HG03565 (cell line): Measurements from ENCODE around the gene ANTXR1.
A peak's percentile ranks its signal among the peaks of the same experiment; 100 is the strongest.

Source experiments
- ATAC-seq: cut with Tn5 transposase; IDR thresholded peaks from one replicate; pipeline ENCODE4 v1.9.1; 2021; ENCODE audit warnings: mild to moderate bottlenecking, moderate library complexity; ENCODE audit not compliant: unreplicated experiment

Gene ANTXR1

GRCh38 chr2:69033461-69034095 lies 20.6 kb downstream of the ANTXR1 start:
- no peak for ATAC-seq

DNA sequence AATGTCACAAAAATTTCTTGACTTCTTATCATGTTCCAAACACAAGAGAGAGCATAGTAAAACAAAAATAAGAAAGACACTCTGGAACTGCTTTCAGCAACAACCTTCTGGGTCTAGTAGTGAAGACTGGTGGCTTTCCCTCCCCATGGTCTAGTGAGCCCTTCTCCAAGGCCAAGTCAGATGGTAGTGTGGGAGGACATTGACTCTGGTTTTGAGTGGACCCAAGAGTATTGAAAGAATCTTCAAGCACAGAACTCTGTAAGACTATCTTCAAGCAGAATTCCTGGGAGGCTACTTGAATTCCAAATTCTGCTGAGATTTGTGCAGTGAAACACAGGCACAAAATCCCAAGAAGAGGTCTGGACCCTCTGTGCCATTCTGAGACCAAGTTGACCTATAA lies 21.1 kb downstream of the ANTXR1 start:
- no peak for ATAC-seq

DNA sequence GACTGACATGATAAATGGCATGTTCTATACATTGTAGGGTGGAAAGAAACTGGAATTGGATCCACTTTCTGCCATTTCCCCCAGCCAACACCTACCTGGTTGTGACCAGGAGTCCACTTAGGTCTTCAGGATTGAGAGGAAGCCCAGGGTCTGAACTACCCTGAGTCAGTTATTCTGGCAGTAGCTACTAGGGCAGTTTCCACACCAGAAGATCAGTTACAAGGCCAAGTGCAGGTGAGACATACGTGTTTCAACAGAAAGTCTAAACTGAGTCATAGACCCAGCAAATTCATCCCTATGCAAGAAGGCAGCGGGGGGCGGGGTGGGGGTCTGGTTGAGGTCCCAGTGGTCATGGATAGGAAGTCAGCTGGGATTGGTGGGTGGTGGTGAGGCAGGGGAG lies 21.9 kb downstream of the ANTXR1 start:
- no peak for ATAC-seq

DNA sequence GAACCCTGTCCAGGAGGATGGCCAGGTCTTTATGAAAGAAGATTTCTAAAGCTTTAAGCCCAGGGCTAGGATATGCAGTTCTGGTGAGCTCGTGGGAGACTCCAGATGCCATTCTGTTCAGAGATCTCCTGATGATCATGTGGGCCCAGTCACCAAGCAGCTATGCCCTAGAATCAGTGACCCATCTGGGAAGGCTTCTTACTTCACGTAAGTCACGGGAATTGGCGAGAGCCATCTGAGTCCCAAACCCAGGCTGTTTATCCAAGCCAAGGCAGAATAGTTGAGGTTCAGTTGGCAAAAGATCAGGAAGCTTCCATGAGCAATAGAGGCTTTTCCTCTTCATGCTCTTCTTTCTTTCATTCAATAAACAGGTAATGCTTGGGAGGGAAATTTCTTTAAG lies 23.9 kb downstream of the ANTXR1 start:
- ATAC-seq = no peak

DNA sequence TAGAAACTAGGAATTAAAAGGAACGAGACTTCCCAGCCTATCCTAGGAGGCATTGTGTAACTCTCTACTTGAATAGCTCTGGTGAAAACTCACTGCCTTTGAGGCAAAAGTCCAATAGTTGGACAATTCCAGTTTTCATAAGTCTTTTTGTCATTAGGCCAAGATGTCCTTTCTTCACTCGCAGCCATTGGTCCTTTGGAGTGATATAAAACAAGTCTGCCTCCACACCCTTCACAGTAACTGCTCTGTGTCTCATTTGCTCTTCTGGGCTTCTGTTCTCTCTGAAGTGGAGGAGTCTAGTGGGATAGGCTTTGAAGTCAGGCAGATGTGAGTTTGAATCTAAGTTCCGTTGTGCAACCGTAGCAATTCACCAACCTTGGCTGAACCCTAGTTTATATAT lies 28.2 kb downstream of the ANTXR1 start:
- ATAC-seq = no peak

- ATAC-seq = no peak
Observed at GRCh38 chr2:69043736-69044400, 30.9 kb downstream of the ANTXR1 start.

- no peak for ATAC-seq
Observed at GRCh38 chr2:69046221-69046662, 33.3 kb downstream of the ANTXR1 start.

GRCh38 chr2:69047625-69048145 lies 34.7 kb downstream of the ANTXR1 start:
- no peak for ATAC-seq

DNA sequence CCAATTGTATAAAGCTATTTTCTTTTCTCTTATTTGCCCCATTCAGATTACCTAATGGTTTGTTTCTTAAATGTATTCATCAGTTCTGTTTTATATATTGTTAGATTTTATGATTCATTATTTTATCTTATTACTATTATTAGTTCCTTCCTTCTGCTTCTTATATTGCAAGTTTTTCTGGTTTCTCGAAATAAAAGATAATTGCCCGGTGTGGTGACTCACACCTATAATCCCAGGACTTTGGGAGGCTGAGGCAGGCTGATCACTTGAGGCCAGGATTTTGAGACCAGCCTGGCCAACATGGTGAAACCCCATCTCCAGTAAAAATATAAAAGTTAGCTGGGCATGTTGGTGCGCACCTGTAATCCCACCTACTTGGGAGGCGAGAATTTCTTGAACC lies 37.8 kb downstream of the ANTXR1 start:
- no peak for ATAC-seq

- no peak for ATAC-seq
Observed at GRCh38 chr2:69053416-69053965, 40.5 kb downstream of the ANTXR1 start.

GRCh38 chr2:69054431-69054830 lies 41.5 kb downstream of the ANTXR1 start:
- peak; percentile 96 for ATAC-seq

GRCh38 chr2:69055688-69056470 lies 42.9 kb downstream of the ANTXR1 start:
- no peak for ATAC-seq

DNA sequence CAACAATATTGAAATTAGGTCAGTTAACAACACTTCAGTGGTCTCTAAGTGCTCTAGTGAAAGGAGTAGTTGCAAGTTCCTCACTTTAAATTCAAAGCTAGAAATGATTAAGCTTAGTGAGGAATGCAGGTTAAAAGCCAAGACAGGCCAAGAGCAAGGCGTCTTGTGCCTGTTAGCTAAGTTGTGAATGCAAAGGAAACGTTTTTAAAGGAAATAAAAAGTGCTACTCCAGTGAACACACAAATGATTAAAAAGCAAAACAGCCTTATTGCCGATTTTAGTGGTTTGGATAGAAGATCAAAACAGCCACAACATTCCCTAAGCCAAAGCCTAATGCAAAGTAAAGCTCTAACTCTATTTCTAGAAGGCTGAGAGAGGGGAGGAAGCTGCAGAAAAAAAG lies 44.7 kb downstream of the ANTXR1 start:
- ATAC-seq = no peak

DNA sequence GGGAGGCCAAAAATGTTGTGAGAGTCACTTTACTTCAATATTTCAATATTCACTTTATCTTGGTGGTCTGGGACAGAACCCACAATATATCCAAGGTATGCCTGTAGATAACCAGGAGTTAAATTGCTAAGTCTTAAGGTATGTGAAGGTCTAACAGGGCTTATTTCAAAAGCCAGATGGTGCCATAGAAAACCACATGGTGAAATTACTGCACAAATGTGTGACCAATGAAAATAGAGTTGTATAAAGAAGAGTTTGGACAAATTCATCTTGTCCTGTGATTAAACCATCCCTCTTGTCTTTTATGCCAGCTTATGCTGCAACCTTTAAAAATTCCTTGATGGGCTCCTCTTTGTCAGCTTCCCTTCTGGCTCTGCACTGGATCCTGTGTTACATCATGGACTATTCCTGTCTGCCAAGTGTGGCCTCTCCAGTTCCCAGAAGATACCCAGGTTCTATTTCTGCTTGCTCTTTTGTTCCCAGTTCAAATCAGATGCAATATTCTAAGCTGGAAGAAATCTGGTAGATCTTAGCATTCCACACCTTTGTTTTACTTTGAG lies 46.8 kb downstream of the ANTXR1 start:
- no peak for ATAC-seq

DNA sequence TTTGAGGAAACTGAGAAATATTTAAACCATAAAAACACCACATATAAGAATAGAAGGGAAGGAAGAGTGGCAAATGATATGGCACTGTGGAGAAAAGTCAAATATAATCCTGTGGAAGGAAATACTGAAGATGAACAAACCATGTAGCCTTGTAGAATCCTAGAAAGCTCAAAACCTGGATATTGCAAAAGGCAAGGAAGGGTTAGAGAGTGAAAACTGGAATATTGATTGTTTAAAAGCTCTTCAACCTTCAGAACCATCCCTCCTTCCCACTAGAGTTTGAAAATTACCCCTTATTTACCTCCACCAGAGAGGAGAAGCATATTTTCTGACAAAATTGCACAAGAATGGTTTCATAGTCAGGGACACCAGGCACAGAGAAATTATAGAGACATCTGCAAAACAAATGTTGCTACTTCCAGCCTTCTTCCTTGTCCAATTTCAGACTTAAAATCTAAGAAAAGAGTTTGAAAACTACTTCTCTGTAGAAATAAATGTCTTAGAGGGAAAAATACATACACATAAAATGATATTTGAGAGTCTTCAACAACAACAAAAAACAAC lies 48.0 kb downstream of the ANTXR1 start:
- ATAC-seq = no peak

GRCh38 chr2:69061525-69061924 lies 48.5 kb downstream of the ANTXR1 start:
- ATAC-seq = no peak

DNA sequence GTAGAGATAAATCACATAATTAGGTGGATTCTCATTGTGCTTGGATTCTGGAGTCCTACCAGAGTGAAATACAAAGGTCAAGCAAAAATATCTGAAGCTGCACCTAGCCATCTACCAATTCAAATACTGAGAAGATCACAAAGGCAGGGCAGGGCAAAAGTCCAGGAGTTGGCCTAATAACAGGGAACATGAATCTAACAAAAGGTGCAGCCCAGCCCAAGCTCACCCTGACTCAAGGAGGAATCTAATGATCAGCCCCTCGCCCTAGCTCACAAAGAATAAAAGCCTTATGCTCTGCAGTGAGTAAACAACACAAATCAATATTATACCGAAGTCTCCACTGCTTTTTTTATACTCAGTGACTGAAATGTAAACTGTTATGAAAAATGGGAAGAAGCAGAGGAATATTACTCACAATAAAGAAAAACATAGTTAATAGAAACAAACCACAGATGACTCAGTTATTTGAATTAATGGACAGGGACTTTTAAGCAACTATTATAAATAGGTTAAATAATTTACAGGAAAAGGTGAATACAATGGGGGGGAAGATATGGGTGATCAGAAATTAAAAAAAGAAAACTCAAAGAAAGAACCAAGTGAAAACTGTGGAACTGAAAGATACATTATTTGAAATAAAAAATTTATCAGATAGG lies 49.5 kb downstream of the ANTXR1 start:
- no peak for ATAC-seq

- ATAC-seq = no peak
Observed at GRCh38 chr2:69065735-69066336, 52.9 kb downstream of the ANTXR1 start.

DNA sequence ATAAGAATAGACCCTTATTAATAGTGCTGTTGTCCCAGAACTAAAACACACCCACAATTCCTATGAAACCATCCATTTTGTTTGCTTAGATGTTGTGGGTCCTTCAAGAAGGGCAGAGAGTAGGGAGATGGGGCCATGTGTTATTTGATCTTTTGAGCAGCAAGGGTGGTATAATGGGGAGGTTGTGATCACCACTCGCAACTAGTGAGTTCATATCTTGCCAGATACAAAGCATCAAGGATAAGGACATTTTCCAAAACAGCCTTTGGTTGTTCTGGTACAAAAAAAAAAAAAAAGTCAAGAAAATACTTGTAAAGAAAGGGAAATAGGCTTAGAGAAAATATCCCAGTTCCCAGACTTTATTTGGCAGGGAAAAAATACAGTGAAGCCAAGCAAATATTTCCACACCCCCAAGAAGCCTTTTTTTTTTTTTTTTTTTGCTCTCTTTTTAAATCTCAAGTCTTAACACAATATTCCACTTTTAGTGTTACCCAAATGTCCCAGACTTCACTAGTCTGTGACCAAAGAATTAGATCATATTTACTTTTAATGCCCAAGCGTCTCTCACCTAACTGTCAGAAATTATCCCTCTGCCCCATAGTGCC lies 54.1 kb downstream of the ANTXR1 start:
- ATAC-seq = no peak
